Mesenchymal stem cell (in vitro differentiated cells and primary cell): Measurements from ENCODE around the gene MRTFA.

Source experiments
- DNase-seq: peaks from one replicate; pipeline ENCODE4 v3.0.0-alpha.2; 2013
- H2AFZ ChIP-seq: one replicate; pipeline ENCODE4 v1.6.1; 2013; ENCODE audit warnings: low read depth, mild to moderate bottlenecking, control low read depth, inconsistent platforms, low read length, moderate library complexity
- H2AK5ac ChIP-seq: 2 replicates; pipeline ENCODE4 v1.6.1; 2013; ENCODE audit warnings: low read length, moderate library complexity, mild to moderate bottlenecking, inconsistent platforms; ENCODE audit not compliant: severe bottlenecking
- H2BK120ac ChIP-seq: one replicate; pipeline ENCODE4 v1.6.1; 2013; ENCODE audit warnings: low read depth, mild to moderate bottlenecking, inconsistent platforms, low read length, moderate library complexity
- H2BK12ac ChIP-seq, 2 experiments: one replicate each; pipeline ENCODE4 v1.6.1; 2013; ENCODE audit warnings: inconsistent platforms in 2 of 2, low read length in 2 of 2, mild to moderate bottlenecking in 2 of 2, moderate library complexity in 2 of 2, control low read depth in 1 of 2
- H2BK15ac ChIP-seq: one replicate; pipeline ENCODE4 v1.6.1; 2013; ENCODE audit warnings: mild to moderate bottlenecking, low read depth, inconsistent platforms; ENCODE audit not compliant: poor library complexity, severe bottlenecking
- H2BK5ac ChIP-seq: 2 replicates; pipeline ENCODE4 v1.6.1; 2013; ENCODE audit warnings: low read depth, mild to moderate bottlenecking, low read length, control low read depth, inconsistent platforms; ENCODE audit not compliant: poor library complexity, severe bottlenecking
- H3K14ac ChIP-seq, 2 experiments: one replicate each; pipeline ENCODE4 v1.6.1; 2013; ENCODE audit warnings: inconsistent platforms in 2 of 2, low read length in 2 of 2, control low read depth in 1 of 2, mild to moderate bottlenecking in 1 of 2, moderate library complexity in 1 of 2
- H3K18ac ChIP-seq, 2 experiments: one replicate each; pipeline ENCODE4 v1.6.1; 2013; ENCODE audit warnings: inconsistent platforms in 2 of 2, low read length in 2 of 2, control low read depth in 1 of 2, low read depth in 1 of 2, mild to moderate bottlenecking in 1 of 2
- H3K23ac ChIP-seq, 2 experiments: one replicate each; pipeline ENCODE4 v1.6.1; 2013; ENCODE audit warnings: inconsistent platforms in 2 of 2, low read length in 2 of 2, mild to moderate bottlenecking in 2 of 2, moderate library complexity in 2 of 2, control low read depth in 1 of 2
- H3K27ac ChIP-seq: 2 replicates; pipeline ENCODE4 v1.5.1; 2013; ENCODE audit warnings: mild to moderate bottlenecking, moderate library complexity, low read length, control low read depth, inconsistent platforms; ENCODE audit not compliant: poor library complexity, severe bottlenecking
- H3K27me3 ChIP-seq, 2 experiments: 2 replicates each; pipeline versions ENCODE4 v1.6.1 to v1.7.0; 2013; ENCODE audit warnings: low read length in 2 of 2, mild to moderate bottlenecking in 2 of 2, moderate library complexity in 2 of 2, control low read depth in 1 of 2, inconsistent platforms in 1 of 2; ENCODE audit not compliant: control insufficient read depth in 1 of 2, insufficient read depth in 1 of 2
- H3K36me3 ChIP-seq, 2 experiments: 2 replicates each; pipeline versions ENCODE4 v1.6.1 to v1.7.0; 2013; ENCODE audit warnings: low read length in 2 of 2, control low read depth in 1 of 2, inconsistent platforms in 1 of 2, low read depth in 1 of 2, mild to moderate bottlenecking in 1 of 2; ENCODE audit not compliant: insufficient read depth in 2 of 2, control insufficient read depth in 1 of 2
- H3K4ac ChIP-seq, 2 experiments: one replicate each; pipeline ENCODE4 v1.6.1; 2013; ENCODE audit warnings: inconsistent platforms in 2 of 2, low read length in 2 of 2, mild to moderate bottlenecking in 2 of 2, moderate library complexity in 2 of 2, control low read depth in 1 of 2, low read depth in 1 of 2
- H3K4me1 ChIP-seq: 2 replicates; pipeline ENCODE4 v1.6.1; 2013; ENCODE audit warnings: low read depth, low read length, control low read depth; ENCODE audit not compliant: control insufficient read depth, insufficient read depth
- H3K4me2 ChIP-seq: 2 replicates; pipeline ENCODE4 v1.6.1; 2013; ENCODE audit warnings: low read length, mild to moderate bottlenecking, inconsistent platforms; ENCODE audit not compliant: poor library complexity, severe bottlenecking
- H3K4me3 ChIP-seq, 2 experiments: 2 replicates each; pipeline versions ENCODE4 v1.5.1 to v1.7.0; 2013; ENCODE audit warnings: low read length in 2 of 2, mild to moderate bottlenecking in 2 of 2, control low read depth in 1 of 2, low read depth in 1 of 2; ENCODE audit not compliant: insufficient read depth in 1 of 2
- H3K79me1 ChIP-seq: replicated peaks from 2 replicates; pipeline ENCODE4 v1.6.1; 2013; ENCODE audit warnings: mild to moderate bottlenecking, control low read depth, low read length, inconsistent platforms; ENCODE audit not compliant: poor library complexity, severe bottlenecking
- H3K9ac ChIP-seq: 2 replicates; pipeline ENCODE4 v1.7.0; 2013; ENCODE audit warnings: mild to moderate bottlenecking, low read length, moderate library complexity
- H3K9me3 ChIP-seq: 2 replicates; pipeline ENCODE4 v1.7.0; 2013; ENCODE audit warnings: mild to moderate bottlenecking, low read length; ENCODE audit not compliant: control insufficient read depth
- H4K8ac ChIP-seq: one replicate; pipeline ENCODE4 v1.6.1; 2013; ENCODE audit warnings: inconsistent platforms, mild to moderate bottlenecking, low read length, moderate library complexity
- H4K91ac ChIP-seq: one replicate; pipeline ENCODE4 v1.6.1; 2013; ENCODE audit warnings: mild to moderate bottlenecking, low read length, inconsistent platforms
- WGBS: methylation state at CpG from one replicate; pipeline ENCODE4 v1.1.7; 2013; ENCODE audit warnings: mixed read lengths; 5-methylcytosine and 5-hydroxymethylcytosine counted together

Gene MRTFA

DNA sequence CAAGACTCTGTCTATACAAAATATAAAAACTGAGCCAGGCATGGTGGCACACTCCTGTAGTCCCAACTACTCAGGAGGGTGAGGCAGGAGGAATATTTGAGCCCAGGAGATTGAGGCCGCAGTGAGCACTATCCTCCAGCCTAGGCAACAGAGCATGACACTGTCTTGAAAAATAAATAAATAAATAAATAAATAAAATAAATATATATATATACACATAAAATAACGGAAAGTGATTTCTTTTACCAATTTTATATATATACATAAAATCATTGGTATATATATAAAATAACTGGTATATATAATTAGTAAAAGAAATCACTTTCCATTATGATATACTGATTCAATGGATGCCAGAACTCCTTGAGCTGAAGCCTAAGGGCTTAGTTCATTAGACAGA is 91.8 kb downstream of the MRTFA start:
- Histone ChIP-seq H3K4ac (no peak overlapping the region), H4K91ac (no peak overlapping the region), H2AK5ac (no peak overlapping the region), H3K79me1 (peaks cover 22% of the 10 kb centered on the region), H2BK5ac (no peak overlapping the region), H3K9me3 (no peaks in the 10 kb centered on the region), H2BK15ac (no peak overlapping the region), H3K4me1 (no peaks in the 10 kb centered on the region), H3K4me2 (no peak overlapping the region), H2BK120ac (no peak overlapping the region), H3K14ac (no peak overlapping the region), H3K27me3 (no peaks in the 10 kb centered on the region), H2AFZ (no peak overlapping the region), H3K4me3 (no peak overlapping the region), H3K23ac (no peak overlapping the region), H2BK12ac (no peak overlapping the region), H3K9ac (no peak overlapping the region), H3K18ac (no peak overlapping the region), H4K8ac (no peak overlapping the region), H3K27ac (no peak overlapping the region), H3K36me3 (peaks cover 0 to 9% of the 10 kb centered on the region in 2 experiments)
- DNase-seq: no peak
- no CpG with 5 or more reads among the region's 2 CpGs for WGBS

DNA sequence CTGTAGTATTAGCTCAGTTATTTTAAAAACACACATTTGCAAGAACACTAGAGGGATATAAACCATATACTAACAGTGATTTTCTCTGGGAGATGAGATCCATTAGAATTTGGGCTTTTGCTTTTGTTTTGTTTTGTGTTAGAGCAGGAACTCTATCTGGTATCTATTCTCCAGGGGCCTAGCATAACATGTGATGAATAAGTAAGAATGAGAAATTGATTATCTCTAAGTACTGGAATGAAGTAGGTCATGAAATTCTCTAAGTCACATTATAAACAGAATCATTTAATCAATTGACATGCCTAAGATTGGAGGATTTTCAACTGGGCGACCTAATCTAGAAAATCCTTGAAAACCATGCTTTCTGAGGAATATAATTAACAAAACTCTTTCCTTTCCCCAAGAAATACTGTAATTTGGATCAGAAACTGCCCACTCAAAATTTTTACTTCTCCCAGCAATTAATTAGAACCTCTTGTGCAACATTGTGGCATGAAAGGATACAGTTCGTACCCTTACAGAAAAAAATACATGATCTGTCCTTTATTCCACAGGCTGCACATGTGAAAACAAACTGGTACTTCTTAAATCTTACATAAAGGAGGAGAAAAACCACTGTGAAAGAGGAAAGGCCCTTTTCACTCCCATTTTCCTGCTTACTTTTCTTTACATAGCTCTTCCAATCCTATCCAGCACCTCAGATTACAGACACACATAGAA is 93.5 kb downstream of the MRTFA start:
- H3K14ac ChIP-seq: no peak overlapping the region
- H4K91ac ChIP-seq: no peak overlapping the region
- H3K9ac ChIP-seq: peak overlapping the region; percentile 69
- no peak overlapping the region for H3K27ac ChIP-seq
- H2AK5ac ChIP-seq: no peak overlapping the region
- no peak overlapping the region for H3K18ac ChIP-seq
- peaks cover 0 to 9% of the 10 kb centered on the region in 2 experiments for H3K36me3 ChIP-seq
- H2BK12ac ChIP-seq: no peak overlapping the region
- H3K4me1 ChIP-seq: no peaks in the 10 kb centered on the region
- no peak overlapping the region for H3K4ac ChIP-seq
- no peaks in the 10 kb centered on the region for H3K9me3 ChIP-seq
- no peak overlapping the region for H2BK120ac ChIP-seq
- peak overlapping the region in 1 of 2 experiments; percentile 34 for H3K4me3 ChIP-seq
- no peak overlapping the region for H3K4me2 ChIP-seq
- no peak overlapping the region for H3K23ac ChIP-seq
- no peak for DNase-seq
- WGBS: 95% methylated on average over 2 of the region's 2 CpGs
- no peak overlapping the region for H2BK5ac ChIP-seq
- H3K79me1 ChIP-seq: peaks cover 22% of the 10 kb centered on the region
- no peak overlapping the region for H4K8ac ChIP-seq
- H2BK15ac ChIP-seq: no peak overlapping the region
- H2AFZ ChIP-seq: no peak overlapping the region
- no peaks in the 10 kb centered on the region for H3K27me3 ChIP-seq

DNA sequence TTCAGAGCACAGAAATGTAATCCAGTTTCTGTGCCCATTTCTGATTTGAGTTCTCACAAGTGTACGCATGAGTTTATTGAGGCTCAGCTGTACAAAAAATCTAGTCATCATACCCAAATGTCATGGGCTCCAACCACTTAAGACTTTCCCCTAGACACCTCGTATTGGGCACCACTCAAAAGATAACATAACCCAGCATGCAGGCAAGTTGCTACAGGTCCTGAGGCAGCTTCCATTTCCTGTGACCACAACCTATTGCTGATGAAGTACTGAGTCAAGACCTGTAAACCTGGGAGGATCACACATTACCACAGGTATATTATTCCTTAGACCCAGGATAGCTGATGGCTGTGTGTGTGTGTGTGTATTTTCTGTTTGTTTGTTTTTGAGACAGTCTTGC is 95.2 kb downstream of the MRTFA start:
- Histone ChIP-seq H4K91ac (no peak overlapping the region), H2BK15ac (no peak overlapping the region), H2AFZ (no peak overlapping the region), H3K4me3 (no peak overlapping the region), H4K8ac (no peak overlapping the region), H3K4ac (no peak overlapping the region), H2BK120ac (no peak overlapping the region), H3K9me3 (no peaks in the 10 kb centered on the region), H3K23ac (no peak overlapping the region), H3K9ac (no peak overlapping the region), H2BK12ac (no peak overlapping the region), H2AK5ac (no peak overlapping the region), H3K79me1 (peaks cover 16% of the 10 kb centered on the region), H3K27ac (no peak overlapping the region), H3K4me1 (no peaks in the 10 kb centered on the region), H2BK5ac (no peak overlapping the region), H3K14ac (no peak overlapping the region), H3K27me3 (no peaks in the 10 kb centered on the region), H3K4me2 (no peak overlapping the region), H3K36me3 (peaks cover 0 to 5% of the 10 kb centered on the region in 2 experiments), H3K18ac (no peak overlapping the region)
- no peak for DNase-seq
- 91% methylated on average over 2 of the region's 2 CpGs for WGBS

DNA sequence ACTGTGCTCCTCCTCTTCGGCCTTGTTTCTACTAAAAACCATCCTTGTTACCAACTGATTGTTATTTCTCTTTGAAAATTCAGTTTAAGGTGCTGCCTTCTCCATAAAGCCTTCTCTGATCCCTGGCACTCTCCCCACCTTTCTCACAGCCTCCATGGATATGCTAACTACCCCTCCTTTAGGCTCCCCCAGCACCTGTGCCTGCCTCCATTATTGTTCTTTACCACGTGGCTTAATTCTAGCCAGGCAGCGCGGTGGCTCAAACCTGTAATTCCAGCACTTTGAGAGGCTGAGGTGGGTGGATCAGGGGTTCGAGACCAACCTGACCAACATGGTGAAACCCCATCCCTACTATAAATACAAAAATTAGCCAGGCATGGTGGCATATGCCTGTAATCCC is 96.3 kb downstream of the MRTFA start:
- Histone ChIP-seq H3K23ac (no peak overlapping the region), H3K27me3 (no peaks in the 10 kb centered on the region), H4K91ac (no peak overlapping the region), H2BK120ac (no peak overlapping the region), H3K14ac (no peak overlapping the region), H2AFZ (no peak overlapping the region), H2BK12ac (no peak overlapping the region), H2BK5ac (no peak overlapping the region), H3K9ac (no peak overlapping the region), H3K9me3 (no peaks in the 10 kb centered on the region), H4K8ac (no peak overlapping the region), H3K4me1 (no peaks in the 10 kb centered on the region), H3K36me3 (no peaks in the 10 kb centered on the region), H3K4ac (no peak overlapping the region), H2AK5ac (no peak overlapping the region), H3K4me2 (no peak overlapping the region), H3K27ac (no peak overlapping the region), H2BK15ac (no peak overlapping the region), H3K79me1 (peaks cover 15% of the 10 kb centered on the region), H3K18ac (no peak overlapping the region), H3K4me3 (no peak overlapping the region)
- no peak for DNase-seq
- WGBS: 96% methylated on average over 4 of the region's 5 CpGs
